ENCODE measurements around the gene CFAP77.

Gene CFAP77

GRCh38 chr9:132497731-132498130, 87.7 kb downstream of the CFAP77 start:
- no peak for DNase-seq

- no peak for DNase-seq
These were observed 88.7 kb downstream of the CFAP77 start for GRCh38 chr9:132498531-132499210.

GRCh38 chr9:132499251-132499650, 89.2 kb downstream of the CFAP77 start:
- no peak for DNase-seq

GRCh38 chr9:132500193-132500592, 90.2 kb downstream of the CFAP77 start:
- no peak for DNase-seq

- DNase-seq, result no peak
These were observed 92.5 kb downstream of the CFAP77 start for GRCh38 chr9:132502480-132502879.

GRCh38 chr9:132503116-132503515, 93.1 kb downstream of the CFAP77 start:
- DNase-seq, result no peak

- no peak for DNase-seq
These were observed 94.5 kb downstream of the CFAP77 start for GRCh38 chr9:132504488-132504887.

GRCh38 chr9:132505991-132506655, 96.1 kb downstream of the CFAP77 start:
- DNase-seq, result no peak

GRCh38 chr9:132506977-132507669, 97.1 kb downstream of the CFAP77 start:
- no peak for DNase-seq

- DNase-seq, result no peak
These were observed 97.9 kb downstream of the CFAP77 start for GRCh38 chr9:132507670-132508469.

GRCh38 chr9:132509928-132510874, 100.2 kb downstream of the CFAP77 start:
- no peak for DNase-seq

- DNase-seq, result no peak
These were observed 101.4 kb downstream of the CFAP77 start for GRCh38 chr9:132511191-132511999.

- DNase-seq, result no peak
These were observed 103.4 kb downstream of the CFAP77 start for GRCh38 chr9:132513416-132513815.

GRCh38 chr9:132514011-132514744, 104.2 kb downstream of the CFAP77 start:
- DNase-seq, result no peak

GRCh38 chr9:132514821-132515220, 104.8 kb downstream of the CFAP77 start:
- no peak for DNase-seq

GRCh38 chr9:132516301-132516700, 106.3 kb downstream of the CFAP77 start:
- no peak for DNase-seq

GRCh38 chr9:132516911-132517310, 106.9 kb downstream of the CFAP77 start:
- DNase-seq, result peak; percentile 36

- DNase-seq, result no peak
These were observed 108.0 kb downstream of the CFAP77 start for GRCh38 chr9:132517815-132518550.

GRCh38 chr9:132518626-132519025, 108.6 kb downstream of the CFAP77 start:
- DNase-seq, result no peak

GRCh38 chr9:132519033-132519432, 109.0 kb downstream of the CFAP77 start:
- no peak for DNase-seq

All from NCI-H1436 treated with DMSO at 0.1 percent for 48 hours (cell line).